ENCODE results near the gene RTN3. TPM values are rescaled to one million over a fixed set of nuclear protein-coding genes. Genes with fewer than 3 reads are reported as not detected.

RTN3 gene
- total RNA-seq, 1 donor from 2014 or later, result 29.0 TPM

- FAIRE-seq, result no peak
- no peaks in the 10 kb centered on the region for H3K27me3 ChIP-seq (ENCODE audit: control insufficient read depth, insufficient read depth, low read length)
- peak; percentile 80 for DNase-seq (ENCODE audit: low read depth)
- no peak overlapping the region for H3K4me3 ChIP-seq (ENCODE audit: low read depth, low read length)
- H3K36me3 ChIP-seq (ENCODE audit: control insufficient read depth, insufficient read depth, low read length), result no peaks in the 10 kb centered on the region
- TF ChIP-seq, protein P1, sequence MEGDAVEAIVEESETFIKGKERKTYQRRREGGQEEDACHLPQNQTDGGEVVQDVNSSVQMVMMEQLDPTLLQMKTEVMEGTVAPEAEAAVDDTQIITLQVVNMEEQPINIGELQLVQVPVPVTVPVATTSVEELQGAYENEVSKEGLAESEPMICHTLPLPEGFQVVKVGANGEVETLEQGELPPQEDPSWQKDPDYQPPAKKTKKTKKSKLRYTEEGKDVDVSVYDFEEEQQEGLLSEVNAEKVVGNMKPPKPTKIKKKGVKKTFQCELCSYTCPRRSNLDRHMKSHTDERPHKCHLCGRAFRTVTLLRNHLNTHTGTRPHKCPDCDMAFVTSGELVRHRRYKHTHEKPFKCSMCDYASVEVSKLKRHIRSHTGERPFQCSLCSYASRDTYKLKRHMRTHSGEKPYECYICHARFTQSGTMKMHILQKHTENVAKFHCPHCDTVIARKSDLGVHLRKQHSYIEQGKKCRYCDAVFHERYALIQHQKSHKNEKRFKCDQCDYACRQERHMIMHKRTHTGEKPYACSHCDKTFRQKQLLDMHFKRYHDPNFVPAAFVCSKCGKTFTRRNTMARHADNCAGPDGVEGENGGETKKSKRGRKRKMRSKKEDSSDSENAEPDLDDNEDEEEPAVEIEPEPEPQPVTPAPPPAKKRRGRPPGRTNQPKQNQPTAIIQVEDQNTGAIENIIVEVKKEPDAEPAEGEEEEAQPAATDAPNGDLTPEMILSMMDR (IDR thresholded peaks at IDR 0.05; ENCODE audit: insufficient read depth, low read length, severe bottlenecking), result peak; percentile 62
These were observed 57.5 kb downstream of the RTN3 start for GRCh38 chr11:63738720-63739360.

- Histone ChIP-seq H3K36me3 (ENCODE audit: control insufficient read depth, insufficient read depth, low read length) (peaks cover 4% of the 10 kb centered on the region), H3K4me3 (ENCODE audit: low read depth, low read length) (no peak overlapping the region), H3K27me3 (ENCODE audit: control insufficient read depth, insufficient read depth, low read length) (no peaks in the 10 kb centered on the region)
- TF ChIP-seq, protein P1 (IDR thresholded peaks at IDR 0.05; ENCODE audit: insufficient read depth, low read length, severe bottlenecking), result peak; percentile 24
- peak; percentile 33 for DNase-seq (ENCODE audit: low read depth)
- no peak for FAIRE-seq
These were observed 64.2 kb downstream of the RTN3 start for GRCh38 chr11:63745304-63746170.

- TF ChIP-seq, protein P1 (IDR thresholded peaks at IDR 0.05; ENCODE audit: insufficient read depth, low read length, severe bottlenecking), result no peak
- peak; percentile 70 for DNase-seq (ENCODE audit: low read depth)
- H3K4me3 ChIP-seq (ENCODE audit: low read depth, low read length), result no peak overlapping the region
- FAIRE-seq, result no peak
- no peaks in the 10 kb centered on the region for H3K27me3 ChIP-seq (ENCODE audit: control insufficient read depth, insufficient read depth, low read length)
- peaks cover 6% of the 10 kb centered on the region for H3K36me3 ChIP-seq (ENCODE audit: control insufficient read depth, insufficient read depth, low read length)
These were observed 65.7 kb downstream of the RTN3 start for GRCh38 chr11:63747011-63747410.

DNA sequence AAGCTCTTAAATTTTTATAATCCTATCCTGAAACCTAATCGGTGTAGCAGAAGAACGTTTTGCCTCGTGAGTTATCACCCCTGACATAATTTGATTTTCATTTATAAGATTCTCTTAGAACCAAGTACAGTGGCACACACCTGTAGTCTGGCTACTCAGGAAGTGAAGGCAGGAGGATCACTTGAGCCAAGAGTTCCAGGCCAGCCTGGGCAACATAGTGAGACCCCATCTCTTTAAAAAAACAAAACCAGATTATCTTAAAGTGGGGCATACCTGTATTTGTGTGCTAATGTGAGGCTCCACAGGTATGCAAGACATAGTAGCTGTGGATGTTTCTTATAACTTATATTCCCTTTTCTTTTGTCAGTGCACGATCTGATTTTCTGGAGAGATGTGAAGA, 68.3 kb downstream of the RTN3 start:
- Histone ChIP-seq H3K36me3 (ENCODE audit: control insufficient read depth, insufficient read depth, low read length) (peaks cover 6% of the 10 kb centered on the region), H3K4me3 (ENCODE audit: low read depth, low read length) (no peak overlapping the region), H3K27me3 (ENCODE audit: control insufficient read depth, insufficient read depth, low read length) (no peaks in the 10 kb centered on the region)
- TF ChIP-seq, protein P1 (IDR thresholded peaks at IDR 0.05; ENCODE audit: insufficient read depth, low read length, severe bottlenecking), result no peak
- no peak for FAIRE-seq
- no peak for DNase-seq (ENCODE audit: low read depth)

DNA sequence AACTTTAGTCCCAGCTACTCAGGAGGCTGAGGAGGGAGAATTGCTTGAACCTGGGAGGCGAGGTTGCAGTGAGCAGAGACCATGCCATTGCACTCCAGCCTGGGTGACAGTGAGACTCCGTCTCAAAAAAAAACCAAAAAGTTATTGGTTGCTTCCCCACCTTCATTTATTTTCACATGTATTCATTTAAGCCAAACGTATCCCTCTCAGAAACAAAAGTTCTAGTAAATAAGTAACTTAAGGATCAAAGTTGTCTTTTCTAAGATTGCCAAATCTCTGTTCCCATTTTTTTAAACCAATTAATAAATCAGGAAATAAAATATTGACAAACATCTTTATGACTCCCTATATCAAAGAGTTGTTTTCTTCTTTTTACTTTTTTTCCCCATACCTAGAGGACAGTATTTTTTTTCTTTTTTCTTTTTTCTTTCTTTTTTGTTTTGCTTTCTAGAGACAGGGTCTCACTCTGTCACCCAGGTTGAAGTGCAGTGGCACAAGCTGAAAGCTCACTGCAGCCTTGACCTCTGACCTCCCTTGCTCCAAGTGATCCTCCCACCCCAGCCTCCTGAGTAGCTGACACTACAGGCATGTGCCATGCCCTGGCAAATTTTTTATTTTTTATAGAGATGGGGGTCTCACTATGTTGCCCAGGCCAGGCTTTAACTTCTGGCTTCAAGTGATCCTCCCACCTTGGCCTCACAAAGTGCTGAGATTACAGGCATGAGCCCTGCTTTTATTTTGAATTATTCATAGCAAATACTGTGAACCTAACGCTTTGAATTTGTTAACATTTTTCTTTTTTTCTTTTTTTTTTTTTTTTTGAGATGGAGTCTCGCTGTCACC, 75.8 kb downstream of the RTN3 start:
- DNase-seq (ENCODE audit: low read depth), result no peak
- FAIRE-seq, result no peak
- TF ChIP-seq, protein P1 (IDR thresholded peaks at IDR 0.05; ENCODE audit: insufficient read depth, low read length, severe bottlenecking), result no peak
- no peak overlapping the region for H3K4me3 ChIP-seq (ENCODE audit: low read depth, low read length)
- H3K27me3 ChIP-seq (ENCODE audit: control insufficient read depth, insufficient read depth, low read length), result no peaks in the 10 kb centered on the region
- peaks cover 1% of the 10 kb centered on the region for H3K36me3 ChIP-seq (ENCODE audit: control insufficient read depth, insufficient read depth, low read length)
